K562 (cell line): ENCODE data around the gene FAHD2B.

Experiments
- BACH1 ChIP-seq: fragments of 200-800 bp; sonication (Bioruptor generic); IDR thresholded peaks from 2 replicates; pipeline ENCODE4 v1.6.1; 2016; ENCODE audit warnings: missing genetic modification characterization, missing compliant biosample characterization
- KAT7 ChIP-seq: sonication (generic); formaldehyde crosslinking; IDR thresholded peaks from 2 replicates; pipeline ENCODE4 v1.8.0; 2022; ENCODE audit warnings: missing genetic modification reagents, mild to moderate bottlenecking, borderline replicate concordance
- MAFK ChIP-seq: IDR thresholded peaks from 2 replicates; pipeline ENCODE4 v1.6.1; 2011; ENCODE audit warnings: low read length, improper control_type of control experiment
- TCFL5 ChIP-seq: fragments of 250-450 bp; sonication (Bioruptor Pico); conservative IDR thresholded peaks from 2 replicates; pipeline ENCODE4 v1.6.1; 2021; ENCODE audit warnings: mild to moderate bottlenecking, moderate library complexity, matching md5 sums
- TF ChIP-seq, protein P1 (sequence below), 3 experiments: IDR thresholded peaks in 2 of 3; conservative IDR thresholded peaks in 1 of 3; 2 replicates each; pipeline ENCODE4 v1.5.1; 2011 to 2012; ENCODE audit warnings: low read length in 3 of 3, mild to moderate bottlenecking in 3 of 3, control low read depth in 2 of 3, improper control_type of control experiment in 1 of 3, inconsistent platforms in 1 of 3, low read depth in 1 of 3, mixed read lengths in 1 of 3, moderate library complexity in 1 of 3; ENCODE audit not compliant: insufficient read depth in 2 of 3
- TF ChIP-seq, protein P2 (sequence below), 2 experiments: fragments of 450-650 bp in 1 of 2; sonication (generic) in 1 of 2; formaldehyde crosslinking in 1 of 2; IDR thresholded peaks in 1 of 2; conservative IDR thresholded peaks in 1 of 2; 2 replicates each; pipeline versions ENCODE4 v1.6.1 to v1.8.1; 2016 to 2023; ENCODE audit warnings: mild to moderate bottlenecking in 2 of 2, moderate library complexity in 2 of 2, inconsistent platforms in 1 of 2, missing genetic modification reagents in 1 of 2

DNA sequence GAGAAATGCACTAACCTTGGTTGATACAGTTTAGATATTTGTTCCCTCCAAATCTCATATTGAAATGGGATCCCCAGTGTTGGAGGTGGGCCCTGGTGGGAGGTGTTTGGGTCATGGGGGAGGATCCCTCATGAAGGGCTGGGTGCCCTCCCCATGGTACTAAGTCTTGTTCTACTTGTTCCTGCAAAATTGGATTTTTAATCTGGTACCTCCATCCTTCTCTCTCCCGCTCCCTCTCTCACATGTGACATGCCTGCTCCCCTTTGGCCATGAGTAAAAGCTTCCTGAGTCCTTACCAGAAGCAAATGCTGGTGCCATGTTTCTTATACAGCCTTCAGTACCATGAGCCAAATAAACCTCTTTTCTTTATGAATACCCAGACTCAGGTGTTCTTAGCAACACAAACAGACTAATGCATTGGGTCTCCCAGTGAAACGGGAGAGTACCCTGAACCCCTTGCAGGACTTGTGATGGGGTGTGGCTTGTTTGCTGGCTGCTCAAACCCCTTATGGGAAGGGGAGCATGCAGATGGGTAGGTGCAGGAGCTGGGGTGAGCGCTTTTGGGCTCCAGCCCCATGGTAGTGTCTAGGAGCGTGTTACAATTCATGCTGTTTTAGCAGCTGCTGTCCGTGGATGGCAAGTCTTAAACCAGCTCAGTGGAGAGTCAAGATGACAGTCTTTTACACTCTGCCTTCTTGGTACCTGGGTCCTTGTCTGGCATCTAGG, 27.2 kb downstream of the FAHD2B start:
- TF ChIP-seq, protein P1, sequence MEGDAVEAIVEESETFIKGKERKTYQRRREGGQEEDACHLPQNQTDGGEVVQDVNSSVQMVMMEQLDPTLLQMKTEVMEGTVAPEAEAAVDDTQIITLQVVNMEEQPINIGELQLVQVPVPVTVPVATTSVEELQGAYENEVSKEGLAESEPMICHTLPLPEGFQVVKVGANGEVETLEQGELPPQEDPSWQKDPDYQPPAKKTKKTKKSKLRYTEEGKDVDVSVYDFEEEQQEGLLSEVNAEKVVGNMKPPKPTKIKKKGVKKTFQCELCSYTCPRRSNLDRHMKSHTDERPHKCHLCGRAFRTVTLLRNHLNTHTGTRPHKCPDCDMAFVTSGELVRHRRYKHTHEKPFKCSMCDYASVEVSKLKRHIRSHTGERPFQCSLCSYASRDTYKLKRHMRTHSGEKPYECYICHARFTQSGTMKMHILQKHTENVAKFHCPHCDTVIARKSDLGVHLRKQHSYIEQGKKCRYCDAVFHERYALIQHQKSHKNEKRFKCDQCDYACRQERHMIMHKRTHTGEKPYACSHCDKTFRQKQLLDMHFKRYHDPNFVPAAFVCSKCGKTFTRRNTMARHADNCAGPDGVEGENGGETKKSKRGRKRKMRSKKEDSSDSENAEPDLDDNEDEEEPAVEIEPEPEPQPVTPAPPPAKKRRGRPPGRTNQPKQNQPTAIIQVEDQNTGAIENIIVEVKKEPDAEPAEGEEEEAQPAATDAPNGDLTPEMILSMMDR (IDR thresholded peaks at IDR 0.05 in 2 of 3, conservative IDR thresholded peaks at IDR 0.05 in 1 of 3; ENCODE audit: insufficient read depth in 2 of 3, low read depth in 1 of 3, low read length in 3 of 3): no peak
- TF ChIP-seq KAT7 (no peak), MAFK (no peak), BACH1 (tag) (no peak), TCFL5 (CRISPR knock-in tag) (no peak)
- TF ChIP-seq, protein P2, sequence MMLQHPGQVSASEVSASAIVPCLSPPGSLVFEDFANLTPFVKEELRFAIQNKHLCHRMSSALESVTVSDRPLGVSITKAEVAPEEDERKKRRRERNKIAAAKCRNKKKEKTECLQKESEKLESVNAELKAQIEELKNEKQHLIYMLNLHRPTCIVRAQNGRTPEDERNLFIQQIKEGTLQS (IDR thresholded peaks at IDR 0.05): no peak
- TF ChIP-seq, protein P2 (CRISPR knock-in tag; conservative IDR thresholded peaks at IDR 0.05): no peak
